ENCODE measurements around the gene CEP250.
"Not testable (repeated sequence)": the region's sequence is repeated elsewhere in the genome, so short reads cannot be mapped to it uniquely, and the experiment has no call there.

The CEP250 gene

GRCh38 chr20:35544436-35544835 is 89.0 kb downstream of the CEP250 start:
- TF ChIP-seq, protein P1, sequence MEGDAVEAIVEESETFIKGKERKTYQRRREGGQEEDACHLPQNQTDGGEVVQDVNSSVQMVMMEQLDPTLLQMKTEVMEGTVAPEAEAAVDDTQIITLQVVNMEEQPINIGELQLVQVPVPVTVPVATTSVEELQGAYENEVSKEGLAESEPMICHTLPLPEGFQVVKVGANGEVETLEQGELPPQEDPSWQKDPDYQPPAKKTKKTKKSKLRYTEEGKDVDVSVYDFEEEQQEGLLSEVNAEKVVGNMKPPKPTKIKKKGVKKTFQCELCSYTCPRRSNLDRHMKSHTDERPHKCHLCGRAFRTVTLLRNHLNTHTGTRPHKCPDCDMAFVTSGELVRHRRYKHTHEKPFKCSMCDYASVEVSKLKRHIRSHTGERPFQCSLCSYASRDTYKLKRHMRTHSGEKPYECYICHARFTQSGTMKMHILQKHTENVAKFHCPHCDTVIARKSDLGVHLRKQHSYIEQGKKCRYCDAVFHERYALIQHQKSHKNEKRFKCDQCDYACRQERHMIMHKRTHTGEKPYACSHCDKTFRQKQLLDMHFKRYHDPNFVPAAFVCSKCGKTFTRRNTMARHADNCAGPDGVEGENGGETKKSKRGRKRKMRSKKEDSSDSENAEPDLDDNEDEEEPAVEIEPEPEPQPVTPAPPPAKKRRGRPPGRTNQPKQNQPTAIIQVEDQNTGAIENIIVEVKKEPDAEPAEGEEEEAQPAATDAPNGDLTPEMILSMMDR (IDR thresholded peaks at IDR 0.05), result no peak
- no peak for TF ChIP-seq ZFX (IDR thresholded peaks at IDR 0.05; ENCODE audit: borderline replicate concordance)
- no peak overlapping the region for H3K27ac ChIP-seq

GRCh38 chr20:35544941-35545340 is 89.5 kb downstream of the CEP250 start:
- not testable (repeated sequence) for H3K27ac ChIP-seq

DNA sequence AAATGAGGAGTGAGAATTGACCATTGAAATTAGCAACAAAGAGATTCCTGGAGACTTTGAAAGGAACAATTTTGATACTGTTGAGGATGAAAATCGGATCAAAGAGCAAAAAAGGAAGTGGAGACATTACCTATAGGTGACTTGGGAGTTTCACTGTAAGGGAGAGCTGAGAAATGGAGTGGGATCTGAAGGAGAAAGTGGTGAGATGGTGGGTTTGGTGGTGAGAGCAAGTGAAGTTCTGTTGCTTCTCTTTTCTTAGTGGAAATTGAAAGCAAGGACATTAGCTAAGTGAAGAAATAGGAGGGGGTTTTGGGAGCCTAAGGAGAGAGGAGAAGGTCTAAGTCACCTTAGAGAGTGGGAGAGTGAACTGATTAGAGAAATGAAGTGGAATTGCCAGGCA is 90.7 kb downstream of the CEP250 start:
- H3K27ac ChIP-seq, result no peak overlapping the region
- TF ChIP-seq, protein P1 (IDR thresholded peaks at IDR 0.05), result no peak
- TF ChIP-seq ZFX (IDR thresholded peaks at IDR 0.05; ENCODE audit: borderline replicate concordance), result no peak

- no peak for TF ChIP-seq ZFX (IDR thresholded peaks at IDR 0.05; ENCODE audit: borderline replicate concordance)
- TF ChIP-seq, protein P1 (IDR thresholded peaks at IDR 0.05), result no peak
- no peak overlapping the region for H3K27ac ChIP-seq
Measured at GRCh38 chr20:35547329-35547728, 91.9 kb downstream of the CEP250 start.

GRCh38 chr20:35551503-35551902 is 96.1 kb downstream of the CEP250 start:
- TF ChIP-seq, protein P1 (IDR thresholded peaks at IDR 0.05), result no peak
- no peak for TF ChIP-seq ZFX (IDR thresholded peaks at IDR 0.05; ENCODE audit: borderline replicate concordance)

GRCh38 chr20:35552914-35553313 is 97.5 kb downstream of the CEP250 start:
- TF ChIP-seq, protein P1 (IDR thresholded peaks at IDR 0.05), result no peak
- TF ChIP-seq ZFX (IDR thresholded peaks at IDR 0.05; ENCODE audit: borderline replicate concordance), result no peak
- H3K27ac ChIP-seq, result no peak overlapping the region

More at GRCh38 chr20:35551503-35551902, 96.1 kb downstream of the CEP250 start:
- no peak overlapping the region for H3K27ac ChIP-seq

- H3K27ac ChIP-seq, result not testable (repeated sequence)
Measured at GRCh38 chr20:35555461-35555860, 100.1 kb downstream of the CEP250 start.

- TF ChIP-seq, protein P1 (IDR thresholded peaks at IDR 0.05), result no peak
- TF ChIP-seq ZFX (IDR thresholded peaks at IDR 0.05; ENCODE audit: borderline replicate concordance), result no peak
- H3K27ac ChIP-seq, result no peak overlapping the region
Measured at GRCh38 chr20:35555951-35556645, 100.7 kb downstream of the CEP250 start.

Measured in 22Rv1 (cell line).